ENCODE data around the gene ZNF780B.
"Not testable (repeated sequence)": the region's sequence is repeated elsewhere in the genome, so short reads cannot be mapped to it uniquely, and the experiment has no call there.

Gene ZNF780B

DNA sequence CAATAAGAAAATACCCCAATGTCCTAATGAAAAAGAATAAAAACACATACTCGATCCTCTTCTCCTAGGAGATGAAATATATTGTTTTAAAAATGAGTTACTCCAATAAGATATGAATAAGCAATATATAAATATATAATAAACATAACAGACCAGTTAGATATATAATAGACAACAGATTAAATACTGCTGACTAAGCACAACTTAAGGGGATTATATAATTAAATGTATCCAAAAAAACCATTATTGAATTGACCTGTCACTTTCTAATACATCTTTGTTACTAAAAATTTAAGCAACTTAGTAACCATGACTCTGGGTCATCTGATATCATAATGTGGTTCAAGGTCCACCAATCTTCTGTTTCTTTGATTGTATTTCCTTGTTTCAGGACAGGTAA is 14.0 kb upstream of the ZNF780B start:
- no peak for TF ChIP-seq POLR2A (IDR thresholded peaks at IDR 0.05; ENCODE audit: low read length)
- no peak for TF ChIP-seq GATA1 (IDR thresholded peaks at IDR 0.05; ENCODE audit: low read depth, low read length)
- no peak for DNase-seq

DNA sequence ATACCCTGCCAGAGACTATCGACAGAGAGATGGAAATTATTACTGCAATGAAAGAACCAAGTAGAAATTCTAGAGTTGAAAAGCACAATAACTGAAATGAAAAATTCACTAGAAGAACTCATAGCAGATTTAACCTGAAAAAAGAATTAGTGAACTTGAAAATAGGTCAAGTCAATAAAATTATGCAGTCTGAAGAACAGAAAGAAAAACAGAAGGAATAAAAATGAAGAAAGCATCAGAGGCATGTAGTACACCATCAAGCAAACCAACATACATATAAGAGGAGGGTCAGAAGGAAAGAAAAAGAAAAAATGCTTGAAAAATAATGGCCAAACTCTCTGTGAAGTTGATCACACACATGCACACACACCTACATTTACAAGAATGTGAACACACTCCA is 3.6 kb upstream of the ZNF780B start:
- DNase-seq, result no peak
- no peak for TF ChIP-seq GATA1 (IDR thresholded peaks at IDR 0.05; ENCODE audit: low read depth, low read length)
- TF ChIP-seq POLR2A (IDR thresholded peaks at IDR 0.05; ENCODE audit: low read length), result no peak

DNA sequence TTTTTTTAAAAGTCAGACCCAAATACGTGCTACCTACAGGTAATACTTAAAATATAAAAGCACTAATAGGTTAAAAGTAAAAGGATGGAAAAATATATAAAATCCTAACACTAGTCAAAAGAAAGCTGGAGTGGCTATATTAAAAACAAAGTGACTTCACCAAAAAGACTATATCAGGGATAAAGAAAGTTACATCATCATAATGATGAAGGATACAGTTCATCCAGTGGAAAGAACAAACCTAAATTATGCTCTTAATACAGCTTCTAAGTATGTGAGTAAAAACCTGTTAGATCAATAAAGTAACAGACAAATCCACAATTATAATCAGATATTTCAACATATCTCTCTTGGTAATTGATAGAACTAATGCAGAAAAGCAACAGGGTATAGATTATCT is 1.1 kb upstream of the ZNF780B start:
- DNase-seq, result no peak
- TF ChIP-seq GATA1 (IDR thresholded peaks at IDR 0.05; ENCODE audit: low read depth, low read length), result no peak
- TF ChIP-seq POLR2A (IDR thresholded peaks at IDR 0.05; ENCODE audit: low read length), result no peak

DNA sequence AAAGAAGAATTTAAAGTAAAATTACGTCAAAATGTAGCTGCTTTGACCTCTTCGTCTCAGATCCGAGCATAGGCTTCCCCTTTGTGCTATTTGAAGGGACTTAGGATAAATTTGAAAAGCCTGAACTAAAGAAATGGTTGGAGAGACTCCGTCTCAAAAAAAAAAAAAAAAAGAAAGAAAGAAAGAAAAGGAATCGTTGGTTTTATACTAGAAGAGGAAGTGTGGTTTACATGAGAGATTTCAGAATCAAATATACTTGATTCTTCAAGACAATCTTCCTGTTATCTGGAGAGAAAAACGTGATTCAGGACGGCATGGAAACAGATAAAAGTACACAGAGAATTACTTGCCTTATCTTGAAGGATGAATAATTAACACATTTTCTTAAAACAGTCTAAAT is 474 bp upstream of the ZNF780B start:
- no peak for DNase-seq
- TF ChIP-seq POLR2A (IDR thresholded peaks at IDR 0.05; ENCODE audit: low read length), result no peak

DNA sequence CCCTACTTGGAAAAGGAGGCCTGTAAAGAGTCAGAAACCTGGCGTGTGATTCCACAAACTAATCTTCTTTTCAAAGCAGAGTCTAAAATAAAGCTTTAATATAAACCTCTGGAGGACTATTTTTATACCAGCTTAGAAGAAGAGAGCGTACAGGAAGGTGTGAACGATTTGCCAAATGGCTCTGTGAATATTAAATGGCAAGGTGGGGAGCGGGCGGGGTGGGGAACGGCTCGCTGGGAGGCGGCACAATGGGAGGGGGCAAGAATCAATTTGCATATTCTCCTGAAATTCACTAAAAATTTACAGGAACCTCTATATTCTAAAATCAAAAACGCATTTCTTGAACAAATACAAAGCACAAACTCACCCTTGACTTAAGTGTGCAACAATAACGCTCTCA is 982 bp downstream of the ZNF780B start:
- TF ChIP-seq GATA1 (IDR thresholded peaks at IDR 0.05; ENCODE audit: low read depth, low read length), result no peak
- TF ChIP-seq POLR2A (IDR thresholded peaks at IDR 0.05; ENCODE audit: low read length), result no peak
- no peak for DNase-seq

DNA sequence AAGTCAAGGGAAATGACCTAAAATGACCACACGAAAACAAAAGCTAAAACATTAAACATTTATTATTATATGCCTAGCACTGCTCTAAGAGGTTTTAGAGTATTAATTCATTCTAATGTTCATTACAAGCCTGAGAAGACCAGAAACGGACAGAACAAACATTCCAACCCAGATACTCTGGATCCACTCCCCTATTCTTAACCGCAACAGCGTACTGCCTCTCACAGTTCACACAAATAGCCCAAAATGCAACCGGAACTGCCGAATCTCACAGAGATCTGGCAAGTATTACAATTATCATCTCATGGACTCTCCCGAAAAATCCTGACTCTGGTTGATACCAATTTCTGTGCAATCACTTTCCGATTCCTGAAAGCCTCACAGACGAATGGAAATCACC is 1.4 kb downstream of the ZNF780B start:
- no peak for DNase-seq
- no peak for TF ChIP-seq GATA1 (IDR thresholded peaks at IDR 0.05; ENCODE audit: low read depth, low read length)
- TF ChIP-seq POLR2A (IDR thresholded peaks at IDR 0.05; ENCODE audit: low read length), result no peak

DNA sequence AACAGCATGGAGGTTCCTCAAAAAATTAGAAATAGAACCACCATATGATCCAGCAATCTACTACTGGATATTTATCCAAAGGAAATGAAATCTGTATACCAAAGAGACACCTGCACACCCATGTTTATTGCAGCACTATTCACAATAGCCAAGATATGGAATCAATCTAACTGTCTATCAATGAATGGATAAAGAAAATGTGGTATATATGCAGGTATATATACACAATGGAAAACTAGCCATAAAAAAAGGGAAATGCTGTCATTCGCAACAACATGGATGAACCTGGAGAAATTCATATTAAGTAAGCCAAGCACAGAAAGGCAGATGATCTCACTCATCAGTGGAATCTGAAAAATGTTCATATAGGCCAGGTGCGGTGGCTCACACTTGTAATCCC is 2.5 kb downstream of the ZNF780B start:
- TF ChIP-seq GATA1 (IDR thresholded peaks at IDR 0.05; ENCODE audit: low read depth, low read length) (no peak), POLR2A (IDR thresholded peaks at IDR 0.05; ENCODE audit: low read length) (no peak)
- DNase-seq, result no peak

DNA sequence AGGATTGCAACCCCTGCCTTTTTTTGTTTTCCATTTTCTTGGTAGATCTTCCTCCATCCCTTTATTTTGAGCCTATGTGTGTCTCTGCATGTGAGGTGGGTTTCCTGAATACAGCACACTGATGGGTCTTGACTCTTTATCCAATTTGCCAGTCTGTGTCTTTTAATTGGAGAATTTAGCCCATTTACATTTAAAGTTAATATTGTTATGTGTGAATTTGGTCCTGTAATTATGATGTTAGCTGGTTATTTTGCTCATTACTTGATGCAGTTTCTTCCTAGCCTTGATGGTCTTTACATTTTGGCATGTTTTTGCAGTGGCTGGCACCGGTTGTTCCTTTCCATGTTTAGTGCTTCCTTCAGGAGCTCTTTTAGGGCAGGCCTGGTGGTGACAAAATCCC is 14.3 kb downstream of the ZNF780B start:
- not testable (repeated sequence) for DNase-seq

DNA sequence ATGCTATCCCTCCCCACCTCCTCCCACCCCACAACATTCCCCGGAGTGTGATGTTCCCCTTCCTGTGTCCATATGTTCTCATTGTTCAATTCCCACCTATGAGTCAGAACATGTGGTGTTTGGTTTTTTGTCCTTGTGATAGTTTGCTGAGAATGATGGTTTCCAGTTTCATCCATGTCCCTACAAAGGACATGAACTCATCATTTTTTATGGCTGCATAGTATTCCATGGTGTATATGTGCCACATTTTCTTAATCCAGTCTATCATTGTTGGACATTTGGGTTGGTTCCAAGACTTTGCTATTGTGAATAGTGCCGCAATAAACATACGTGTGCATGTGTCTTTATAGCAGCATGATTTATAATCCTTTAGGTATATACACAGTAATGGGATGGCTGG is 18.0 kb downstream of the ZNF780B start:
- DNase-seq, result not testable (repeated sequence)

DNA sequence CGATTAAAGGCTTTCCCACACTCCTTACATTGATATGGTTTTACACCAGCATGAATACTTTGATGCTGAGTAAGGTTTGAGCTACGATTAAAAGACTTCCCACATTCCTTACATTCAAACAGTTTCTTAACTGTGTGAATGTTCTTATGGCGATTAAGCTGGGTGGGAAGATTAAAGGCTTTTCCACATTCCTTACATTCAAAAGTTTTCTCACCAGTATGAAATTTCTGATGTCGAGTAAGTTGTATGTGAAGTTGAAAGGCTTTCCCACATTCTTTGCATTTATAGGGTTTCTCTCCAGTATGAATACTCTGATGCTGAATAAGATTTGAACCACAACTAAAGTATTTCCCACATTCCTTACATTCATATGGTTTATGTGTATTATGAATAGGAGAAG is 20.0 kb downstream of the ZNF780B start:
- TF ChIP-seq GATA1 (IDR thresholded peaks at IDR 0.05; ENCODE audit: low read depth, low read length), result no peak
- TF ChIP-seq POLR2A (IDR thresholded peaks at IDR 0.05; ENCODE audit: low read length), result no peak
- DNase-seq, result no peak

DNA sequence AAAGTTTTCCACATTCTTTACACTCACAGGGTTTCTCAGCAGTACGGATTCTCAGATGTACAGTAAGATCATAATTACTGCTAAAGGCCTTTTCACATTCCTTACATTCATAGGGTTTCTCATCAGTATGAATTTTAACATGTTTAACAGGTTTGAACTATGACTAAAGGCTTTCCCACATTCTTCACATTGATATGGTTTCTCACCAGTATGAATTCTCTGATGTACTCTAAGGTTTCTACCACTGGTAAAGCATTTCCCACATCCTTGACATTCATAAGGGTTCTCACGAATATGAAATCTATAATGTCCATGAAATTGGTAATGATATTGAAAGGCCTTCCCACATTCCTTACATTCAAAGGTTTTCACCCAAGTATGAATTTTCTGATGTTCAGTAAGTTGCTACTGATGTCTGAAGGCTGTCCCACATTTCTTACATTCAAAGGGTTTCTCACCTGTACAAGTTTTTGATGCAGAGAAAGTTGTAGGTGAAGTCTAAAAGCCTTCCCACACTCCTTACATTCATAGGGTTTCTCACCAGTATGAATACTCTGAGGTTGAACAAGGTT is 22.0 kb downstream of the ZNF780B start:
- no peak for DNase-seq
- TF ChIP-seq GATA1 (IDR thresholded peaks at IDR 0.05; ENCODE audit: low read depth, low read length) (no peak), POLR2A (IDR thresholded peaks at IDR 0.05; ENCODE audit: low read length) (no peak)

DNA sequence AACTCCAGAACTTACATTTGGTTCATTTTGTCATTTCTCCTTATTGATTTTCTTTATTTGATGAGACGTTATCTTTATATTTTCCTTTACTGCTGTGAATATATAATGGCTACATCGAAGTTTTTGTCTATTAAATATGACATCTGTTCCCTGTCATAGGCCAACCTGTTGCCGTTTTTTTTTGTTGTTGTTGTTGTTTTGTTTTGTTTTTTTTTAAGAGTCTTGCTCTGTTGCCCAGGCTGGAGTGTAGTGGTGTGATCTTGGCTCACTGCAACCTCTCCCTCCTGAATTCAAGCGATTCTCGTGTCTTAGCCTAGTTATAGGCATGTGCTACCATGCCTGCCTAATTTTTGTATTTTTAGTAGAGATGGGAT is 29.4 kb downstream of the ZNF780B start:
- TF ChIP-seq POLR2A (IDR thresholded peaks at IDR 0.05; ENCODE audit: low read length), result no peak
- no peak for DNase-seq

DNA sequence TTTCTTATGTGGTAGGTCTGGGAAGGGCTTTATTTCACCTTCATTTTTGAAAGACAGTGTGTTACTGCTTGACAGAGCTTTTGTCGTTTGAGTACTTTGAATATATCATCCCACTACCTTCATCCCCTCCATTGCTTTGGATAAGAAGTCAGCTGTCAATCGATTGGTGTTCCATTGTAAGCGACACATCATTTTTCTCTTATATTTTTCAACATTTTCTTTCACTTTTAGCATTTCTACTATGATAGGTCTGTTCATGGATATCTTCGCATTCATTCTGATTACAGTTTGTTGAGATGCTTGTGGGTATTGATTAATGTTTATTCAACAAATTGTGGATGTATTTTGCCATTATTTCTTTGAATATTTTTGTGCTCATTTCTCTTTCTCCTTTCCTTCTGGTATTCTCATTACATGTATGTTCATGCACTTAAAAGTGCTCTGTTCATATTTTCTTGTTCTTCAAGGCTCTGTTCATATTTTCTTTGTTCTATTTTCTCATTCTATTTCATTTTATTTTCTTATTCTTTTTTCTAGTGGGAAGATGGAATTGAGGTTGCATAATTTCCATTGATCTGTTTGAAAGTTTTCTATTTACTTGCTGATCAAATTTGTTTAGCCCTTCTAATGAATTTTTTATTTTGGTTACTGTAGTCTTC is 30.0 kb downstream of the ZNF780B start:
- TF ChIP-seq GATA1 (IDR thresholded peaks at IDR 0.05; ENCODE audit: low read depth, low read length) (no peak), POLR2A (IDR thresholded peaks at IDR 0.05; ENCODE audit: low read length) (no peak)
- DNase-seq, result no peak

DNA sequence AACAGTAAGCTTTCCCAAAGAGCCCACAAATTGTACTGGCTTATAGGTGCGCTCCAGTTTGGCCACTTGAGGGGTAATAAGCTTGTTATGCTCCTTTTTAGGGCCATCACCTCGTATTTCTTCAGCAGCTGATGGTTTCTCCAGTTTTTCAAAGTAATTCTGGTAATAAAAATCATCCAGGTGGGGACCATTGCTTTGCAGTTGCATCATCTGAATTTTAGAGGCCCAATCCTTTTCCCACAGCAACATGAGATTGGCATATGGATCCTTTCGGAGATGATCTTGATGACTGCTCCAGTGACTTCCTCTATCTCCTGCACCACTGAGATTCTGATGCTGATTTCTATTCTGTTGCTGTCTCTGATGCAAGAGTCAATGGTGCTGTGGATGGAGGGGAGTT is 32.1 kb downstream of the ZNF780B start:
- TF ChIP-seq GATA1 (IDR thresholded peaks at IDR 0.05; ENCODE audit: low read depth, low read length) (no peak), POLR2A (IDR thresholded peaks at IDR 0.05; ENCODE audit: low read length) (no peak)
- DNase-seq, result no peak

DNA sequence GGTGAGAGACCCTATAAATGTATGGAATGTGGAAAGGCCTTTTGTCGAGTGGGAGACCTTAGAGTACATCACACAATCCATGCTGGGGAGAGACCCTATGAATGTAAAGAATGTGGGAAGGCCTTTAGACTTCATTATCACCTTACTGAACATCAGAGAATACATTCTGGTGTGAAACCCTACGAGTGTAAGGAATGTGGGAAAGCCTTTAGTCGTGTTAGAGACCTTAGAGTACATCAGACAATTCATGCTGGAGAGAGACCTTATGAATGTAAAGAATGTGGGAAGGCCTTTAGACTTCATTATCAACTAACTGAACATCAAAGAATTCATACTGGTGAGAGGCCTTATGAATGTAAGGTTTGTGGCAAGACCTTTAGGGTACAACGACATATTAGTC is 42.0 kb downstream of the ZNF780B start:
- TF ChIP-seq POLR2A (IDR thresholded peaks at IDR 0.05; ENCODE audit: low read length) (no peak), GATA1 (IDR thresholded peaks at IDR 0.05; ENCODE audit: low read depth, low read length) (no peak)
- no peak for DNase-seq

DNA sequence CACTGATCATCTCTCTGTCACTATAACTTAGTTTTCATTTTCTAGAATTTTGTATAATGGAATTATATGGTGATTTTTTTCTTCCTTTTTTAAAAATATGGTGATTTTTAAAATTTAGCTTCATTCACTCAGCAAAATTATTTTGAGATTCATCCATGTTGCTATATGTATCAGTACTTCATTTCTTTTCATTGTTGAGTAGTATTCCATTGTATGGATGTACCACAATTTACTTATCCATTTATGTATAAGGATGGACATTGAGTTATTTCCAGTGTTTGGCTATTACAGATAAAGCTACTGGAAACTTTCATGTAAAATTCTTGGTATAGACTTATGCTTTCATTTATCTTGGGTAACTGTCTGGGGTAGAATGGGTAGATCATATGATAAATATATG is 46.4 kb downstream of the ZNF780B start:
- TF ChIP-seq POLR2A (IDR thresholded peaks at IDR 0.05; ENCODE audit: low read length) (no peak), GATA1 (IDR thresholded peaks at IDR 0.05; ENCODE audit: low read depth, low read length) (no peak)
- no peak for DNase-seq

Measured in erythroblast (primary cell).